GM19372 (cell line): Measurements from ENCODE around the gene SLC35G4.
"Not testable (repeated sequence)": the region's sequence is repeated elsewhere in the genome, so short reads cannot be mapped to it uniquely, and the experiment has no call there.

ENCODE experiments used
- ATAC-seq: cut with Tn5 transposase; IDR thresholded peaks from one replicate; pipeline ENCODE4 v1.9.1; 2021; ENCODE audit warnings: mild to moderate bottlenecking, low read depth, moderate library complexity; ENCODE audit not compliant: unreplicated experiment

Gene SLC35G4

DNA sequence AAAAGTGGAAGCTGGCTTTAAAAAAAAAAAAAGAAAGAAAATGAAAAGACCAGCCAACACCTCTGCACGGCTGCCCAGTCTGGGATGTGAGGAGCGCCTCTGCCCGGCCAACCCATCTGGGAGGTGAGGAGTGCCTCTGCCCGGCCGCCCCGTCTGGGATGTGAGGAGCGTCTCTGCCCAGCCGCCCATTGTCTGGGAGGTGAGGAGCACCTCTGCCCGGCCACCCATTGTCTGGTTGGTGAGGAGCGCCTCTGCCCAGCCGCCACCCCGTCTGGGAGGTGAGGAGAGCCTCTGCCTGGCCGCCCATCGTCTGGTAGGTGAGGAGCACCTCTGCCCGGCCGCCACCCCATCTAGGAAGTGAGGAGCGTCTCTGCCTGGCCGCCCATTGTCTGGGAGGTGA, 3.7 kb downstream of the SLC35G4 start:
- ATAC-seq: not testable (repeated sequence)

DNA sequence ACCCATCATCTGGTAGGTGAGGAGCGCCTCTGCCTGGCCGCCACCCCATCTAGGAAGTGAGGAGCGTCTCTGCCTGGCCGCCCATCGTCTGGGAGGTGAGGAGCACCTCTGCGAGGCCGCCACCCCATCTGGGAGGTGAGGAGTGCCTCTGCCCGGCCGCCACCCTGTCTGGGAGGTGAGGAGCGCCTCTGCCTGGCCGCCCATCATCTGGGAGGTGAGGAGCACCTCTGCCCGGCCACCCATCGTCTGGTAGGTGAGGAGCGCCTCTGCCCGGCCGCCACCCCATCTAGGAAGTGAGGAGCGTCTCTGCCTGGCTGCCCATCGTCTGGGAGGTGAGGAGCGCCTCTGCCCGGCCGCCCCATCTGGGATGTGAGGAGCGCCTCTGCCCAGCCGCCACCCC, 4.2 kb downstream of the SLC35G4 start:
- not testable (repeated sequence) for ATAC-seq

DNA sequence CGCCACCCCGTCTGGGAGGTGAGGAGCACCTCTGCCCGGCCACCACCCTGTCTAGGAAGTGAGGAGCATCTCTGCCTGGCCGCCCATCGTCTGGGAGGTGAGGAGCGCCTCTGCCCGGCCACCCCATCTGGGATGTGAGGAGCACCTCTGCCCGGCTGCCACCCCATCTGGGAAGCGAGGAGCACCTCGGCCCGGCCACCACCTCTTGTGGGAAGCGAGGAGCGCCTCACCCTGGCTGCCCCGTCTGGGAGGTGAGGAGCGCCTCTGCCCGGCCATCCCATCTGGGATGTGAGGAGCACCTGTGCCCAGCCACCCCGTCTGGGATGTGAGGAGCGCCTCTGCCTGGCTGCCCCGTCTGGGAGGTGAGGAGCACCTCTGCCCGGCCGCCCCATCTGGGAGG, 4.6 kb downstream of the SLC35G4 start:
- not testable (repeated sequence) for ATAC-seq

DNA sequence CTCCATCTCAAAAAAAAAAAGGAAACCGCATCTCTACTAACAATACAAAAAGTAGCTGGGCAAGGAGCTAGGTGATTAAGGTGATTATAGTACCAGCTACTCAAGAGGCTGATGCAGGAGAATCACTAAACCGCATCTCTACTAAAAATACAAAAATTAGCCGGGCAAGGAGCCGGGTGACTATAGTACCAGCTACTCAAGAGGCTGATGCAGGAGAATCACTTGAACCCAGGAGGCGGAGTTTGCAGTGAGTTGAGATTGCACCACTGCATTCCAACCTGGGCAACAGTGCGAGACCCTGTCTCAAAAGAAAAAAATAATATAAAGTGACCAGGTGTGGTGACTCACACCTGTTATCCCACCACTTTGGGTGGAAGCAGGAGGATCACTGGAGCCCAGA, 5.6 kb downstream of the SLC35G4 start:
- ATAC-seq: not testable (repeated sequence)

DNA sequence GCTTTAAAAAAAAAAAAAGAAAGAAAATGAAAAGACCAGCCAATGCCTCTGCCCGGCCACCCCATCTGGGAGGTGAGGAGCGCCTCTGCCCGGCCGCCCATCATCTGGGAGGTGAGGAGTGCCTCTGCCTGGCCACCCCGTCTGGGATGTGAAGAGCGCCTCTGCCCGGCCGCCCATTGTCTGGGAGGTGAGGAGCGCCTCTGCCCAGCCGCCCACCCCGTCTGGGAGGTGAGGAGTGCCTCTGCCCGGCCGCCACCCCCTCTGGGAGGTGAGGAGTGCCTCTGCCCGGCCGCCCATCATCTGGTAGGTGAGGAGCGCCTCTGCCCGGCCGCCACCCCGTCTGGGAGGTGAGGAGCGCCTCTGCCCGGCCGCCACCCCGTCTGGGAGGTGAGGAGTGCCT, 37.9 kb downstream of the SLC35G4 start:
- not testable (repeated sequence) for ATAC-seq

DNA sequence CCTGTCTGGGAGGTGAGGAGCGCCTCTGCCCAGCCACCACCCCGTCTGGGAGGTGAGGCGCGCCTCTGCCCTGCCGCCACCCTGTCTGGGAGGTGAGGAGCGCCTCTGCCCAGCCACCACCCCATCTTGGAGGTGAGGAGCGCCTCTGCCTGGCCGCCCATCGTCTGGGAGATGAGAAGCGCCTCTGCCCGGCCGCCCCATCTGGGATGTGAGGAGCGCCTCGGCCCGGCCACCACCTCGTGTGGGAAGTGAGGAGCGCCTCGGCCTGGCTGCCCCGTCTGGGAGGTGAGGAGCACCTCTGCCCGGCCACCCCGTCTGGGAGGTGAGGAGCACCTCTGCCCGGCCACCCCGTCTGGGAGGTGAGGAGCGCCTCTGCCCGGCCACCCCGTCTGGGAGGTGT, 38.4 kb downstream of the SLC35G4 start:
- ATAC-seq: not testable (repeated sequence)

DNA sequence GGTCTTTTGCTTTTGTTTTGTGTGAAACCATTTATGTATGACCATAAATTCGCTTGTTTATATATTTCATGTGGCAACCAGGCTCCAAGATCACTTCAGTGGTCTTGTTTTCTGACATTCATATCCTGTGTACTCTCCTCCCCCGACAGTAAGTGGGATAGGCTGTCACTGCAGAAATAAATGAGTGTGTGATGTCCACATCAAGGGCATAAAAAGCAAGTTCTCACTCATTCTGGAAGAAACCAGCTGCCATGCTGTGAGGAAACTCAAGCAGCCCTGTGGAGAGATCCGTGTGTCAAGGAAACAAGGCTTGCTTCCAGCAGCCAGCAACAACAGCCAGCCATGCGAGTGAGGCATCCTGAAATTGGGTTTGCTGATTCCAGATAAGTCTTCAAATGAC, 40.4 kb downstream of the SLC35G4 start:
- ATAC-seq: no peak

DNA sequence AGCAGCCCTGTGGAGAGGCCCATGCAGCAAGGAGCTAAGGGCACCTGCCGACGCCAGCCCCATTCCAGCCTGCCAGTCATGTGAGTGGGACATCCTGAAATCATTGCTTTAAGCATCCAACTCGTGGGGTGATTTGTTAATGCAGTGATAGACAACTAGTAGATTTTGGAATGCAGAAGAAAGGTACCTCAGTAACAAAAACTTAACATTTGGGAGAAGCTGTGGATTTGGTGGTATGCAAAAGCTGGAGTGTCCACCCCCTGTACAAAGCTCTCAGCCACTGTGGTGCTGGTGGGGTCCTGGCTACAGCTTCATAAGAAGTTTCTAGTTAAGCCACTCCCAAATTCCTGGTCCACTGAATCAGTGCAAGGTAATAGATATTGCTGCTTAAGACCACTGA, 42.5 kb downstream of the SLC35G4 start:
- ATAC-seq: no peak

DNA sequence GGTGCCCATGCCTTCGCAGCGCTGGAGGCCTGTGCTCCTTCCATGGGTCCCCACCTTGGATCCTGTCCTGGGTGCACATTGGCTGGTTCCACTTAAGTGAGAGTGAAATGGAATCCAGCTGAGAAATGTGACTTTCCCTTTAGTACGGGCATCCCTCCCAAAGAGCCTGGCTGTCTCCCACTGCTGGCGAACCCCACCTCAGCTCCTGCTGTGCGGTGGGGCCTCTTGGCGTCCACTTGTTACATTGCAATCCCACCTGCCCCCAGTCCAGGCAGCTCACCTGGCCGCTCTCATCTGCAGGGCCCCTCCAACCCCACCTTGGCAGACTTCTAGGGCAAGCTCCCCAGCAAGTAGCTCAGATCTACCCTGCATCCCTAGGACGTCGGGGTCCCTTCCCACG, 44.1 kb downstream of the SLC35G4 start:
- no peak for ATAC-seq

DNA sequence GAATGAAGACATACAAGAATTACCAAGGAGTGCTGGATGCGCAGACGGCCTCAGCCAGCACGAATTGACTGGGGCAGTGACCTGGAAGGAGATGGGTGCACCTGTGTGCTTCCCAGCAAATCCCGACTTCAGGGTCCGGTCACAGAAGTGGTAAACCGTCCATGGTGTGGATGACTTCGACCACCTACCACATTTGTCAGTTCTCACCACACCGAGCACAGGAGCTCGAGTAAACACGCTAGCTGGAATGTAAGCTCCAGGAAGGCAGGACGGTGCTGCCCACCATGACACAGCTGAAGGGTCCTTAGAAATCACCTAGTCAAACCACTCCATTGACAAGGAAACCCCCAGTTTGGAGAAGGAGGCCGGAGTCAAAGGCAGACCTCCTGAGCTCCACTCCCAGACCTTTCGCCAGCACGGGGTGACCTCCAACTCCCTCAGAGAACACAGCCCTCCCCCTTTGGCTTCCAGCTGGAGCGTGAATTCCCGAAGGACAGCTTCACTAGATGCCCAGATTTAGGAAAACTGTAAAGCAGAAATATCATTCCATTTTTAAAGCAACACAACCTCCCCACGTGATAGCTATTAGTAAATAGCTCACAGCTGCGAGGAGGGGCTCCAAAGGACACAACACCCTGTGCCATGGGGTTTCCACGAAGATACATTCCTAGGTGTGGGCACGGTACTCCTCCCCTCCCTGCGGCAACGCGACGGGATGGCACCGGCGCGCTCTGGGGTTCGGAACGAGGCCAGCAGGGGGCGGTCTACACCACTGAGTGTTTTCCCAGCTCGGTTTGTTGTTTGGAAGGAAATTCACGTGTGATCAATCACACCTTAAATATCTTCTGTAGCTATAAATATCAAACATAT, 45.6 kb downstream of the SLC35G4 start:
- ATAC-seq: no peak

DNA sequence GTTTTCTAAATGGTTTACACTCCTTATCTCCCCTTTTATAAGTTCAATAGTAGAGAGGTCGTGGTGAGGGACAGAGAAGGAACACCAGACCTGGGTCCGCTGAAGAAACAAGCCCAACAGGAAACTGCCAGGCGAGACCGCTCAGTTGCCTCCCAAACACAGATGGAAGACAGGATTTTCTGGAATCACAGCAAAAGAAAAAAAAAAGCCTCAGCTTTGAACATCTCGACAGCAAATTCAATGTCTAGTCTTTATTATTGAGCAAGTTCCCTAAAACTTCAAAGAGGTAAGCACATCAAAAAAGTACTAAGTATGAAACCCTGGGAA, 46.2 kb downstream of the SLC35G4 start:
- no peak for ATAC-seq

DNA sequence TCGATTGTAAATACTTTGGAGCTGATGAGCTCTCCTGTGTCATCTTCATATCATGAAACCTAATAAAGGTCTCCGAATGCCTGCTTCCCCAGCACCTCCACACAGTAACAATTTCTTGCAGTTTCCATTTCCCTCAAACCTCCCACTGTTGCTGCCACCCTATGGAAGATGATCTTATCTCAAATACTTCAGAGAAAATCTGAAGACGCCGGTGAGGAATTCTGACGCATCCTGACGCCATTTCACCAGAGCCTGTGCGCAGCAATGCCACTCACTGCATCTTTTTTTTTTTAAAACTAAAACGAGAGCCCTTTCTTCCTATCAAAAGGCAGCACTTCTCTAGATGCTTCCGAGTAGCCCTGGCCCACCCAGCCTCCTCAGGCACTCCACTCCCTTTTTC, 47.8 kb downstream of the SLC35G4 start:
- no peak for ATAC-seq

DNA sequence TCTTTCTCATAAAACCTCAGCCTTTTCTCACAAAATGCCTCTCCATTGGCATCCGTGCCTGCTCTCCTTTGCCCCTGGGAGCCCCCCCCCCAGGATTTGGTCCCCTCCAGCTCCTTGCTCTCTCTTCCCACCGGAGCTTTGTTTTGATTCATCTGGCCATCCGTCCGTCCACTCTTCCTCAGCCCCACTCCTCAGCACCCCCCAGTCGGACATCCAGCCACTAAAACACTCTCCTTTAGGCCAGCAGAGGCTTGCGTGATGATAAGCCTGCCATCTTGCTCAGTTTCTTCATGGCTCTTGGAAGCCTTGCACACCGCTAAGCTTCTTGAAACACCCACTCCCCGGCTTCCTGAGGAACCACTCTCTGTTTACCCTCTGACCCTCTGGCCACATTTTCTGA, 48.2 kb downstream of the SLC35G4 start:
- ATAC-seq: no peak

DNA sequence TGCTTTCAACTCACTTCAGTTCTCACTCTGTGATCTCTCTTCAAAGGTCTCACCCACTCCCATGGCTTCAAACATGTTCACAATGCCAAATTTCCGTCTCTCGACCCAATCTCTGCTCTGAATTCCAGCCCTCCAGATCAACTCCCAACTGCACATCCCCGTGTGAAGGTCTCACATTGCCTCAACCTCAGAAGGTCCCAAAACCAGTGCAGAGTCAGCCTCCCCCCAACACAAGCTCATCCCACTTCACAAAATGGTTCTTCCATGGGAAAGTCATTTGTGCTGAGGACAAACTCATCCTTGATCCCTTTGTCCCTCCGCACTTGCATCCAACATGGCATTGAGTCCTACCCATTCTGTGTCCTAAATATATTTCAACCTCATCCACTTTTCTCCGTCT, 48.6 kb downstream of the SLC35G4 start:
- no peak for ATAC-seq

DNA sequence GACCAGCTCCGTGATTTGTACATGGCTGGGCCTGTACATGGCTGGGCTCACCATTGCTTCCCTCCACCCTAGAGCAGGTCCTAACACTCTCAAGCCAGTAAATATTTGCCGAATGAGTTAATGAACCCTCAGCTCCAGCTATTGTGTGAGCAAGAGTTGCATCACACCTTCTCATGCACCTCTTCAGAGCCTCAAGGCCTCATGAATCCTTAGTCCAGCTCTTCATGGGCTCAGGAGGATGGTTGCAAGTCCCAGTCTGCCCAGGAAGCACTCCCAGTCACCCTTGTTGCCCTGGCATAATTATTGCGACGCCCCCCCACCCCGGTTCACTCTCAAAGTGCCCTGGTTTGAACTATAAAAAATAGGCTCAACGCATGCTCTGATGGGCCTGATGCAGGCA, 49.6 kb downstream of the SLC35G4 start:
- no peak for ATAC-seq
